HG03066 (cell line): ENCODE data around the gene HSDL1.
"Not testable (repeated sequence)": the region's sequence is repeated elsewhere in the genome, so short reads cannot be mapped to it uniquely, and the experiment has no call there.

Experiments used
- ATAC-seq: cut with Tn5 transposase; IDR thresholded peaks from one replicate; pipeline ENCODE4 v1.9.1; 2021; ENCODE audit warnings: low read depth; ENCODE audit not compliant: unreplicated experiment

HSDL1 gene

GRCh38 chr16:84139628-84140258 lies 5.2 kb downstream of the HSDL1 start:
- no peak for ATAC-seq

- ATAC-seq, result no peak
Measured at GRCh38 chr16:84138824-84139627, 6.0 kb downstream of the HSDL1 start.

GRCh38 chr16:84138500-84138823 lies 6.5 kb downstream of the HSDL1 start:
- no peak for ATAC-seq

- ATAC-seq, result no peak
Measured at GRCh38 chr16:84137769-84138357, 7.1 kb downstream of the HSDL1 start.

- ATAC-seq, result no peak
Measured at GRCh38 chr16:84137287-84137686, 7.7 kb downstream of the HSDL1 start.

GRCh38 chr16:84136331-84137125 lies 8.4 kb downstream of the HSDL1 start:
- no peak for ATAC-seq

GRCh38 chr16:84132527-84133285 lies 12.3 kb downstream of the HSDL1 start:
- no peak for ATAC-seq

GRCh38 chr16:84131117-84131516 lies 13.9 kb downstream of the HSDL1 start:
- no peak for ATAC-seq

- no peak for ATAC-seq
Measured at GRCh38 chr16:84124257-84125073, 20.5 kb downstream of the HSDL1 start.

- ATAC-seq, result no peak
Measured at GRCh38 chr16:84121007-84121406, 24.0 kb downstream of the HSDL1 start.

- no peak for ATAC-seq
Measured at GRCh38 chr16:84120023-84120422, 25.0 kb downstream of the HSDL1 start.

- no peak for ATAC-seq
Measured at GRCh38 chr16:84119368-84119767, 25.6 kb downstream of the HSDL1 start.

- not testable (repeated sequence) for ATAC-seq
Measured at GRCh38 chr16:84118315-84118714, 26.7 kb downstream of the HSDL1 start.

- peak; percentile 1 for ATAC-seq
Measured at GRCh38 chr16:84117494-84117843, 27.5 kb downstream of the HSDL1 start.

GRCh38 chr16:84116720-84117493 lies 28.1 kb downstream of the HSDL1 start, which contains the start of gene MBTPS1:
Gene MBTPS1 (minus strand): TSS chr16:84116942. CDS start chr16:84101783, 15,159 bp downstream.
- peak; percentile 85 for ATAC-seq

- peak; percentile 32 for ATAC-seq
Measured at GRCh38 chr16:84115919-84116719, 28.9 kb downstream of the HSDL1 start.

GRCh38 chr16:84111949-84112348 lies 33.0 kb downstream of the HSDL1 start:
- not testable (repeated sequence) for ATAC-seq

- ATAC-seq, result peak; percentile 42
Measured at GRCh38 chr16:84111525-84111924, 33.5 kb downstream of the HSDL1 start.
